HepG2 (cell line): Measurements from ENCODE around the gene MYBPC2. TPM values are rescaled to one million over a fixed set of nuclear protein-coding genes. Genes with fewer than 3 reads are reported as not detected.

Experiments
- BHLHE40 ChIP-seq: IDR thresholded peaks from 2 replicates; pipeline ENCODE4 v1.6.1; 2011; ENCODE audit warnings: low read length, improper control_type of control experiment
- BRCA1 ChIP-seq: sonication (generic); formaldehyde crosslinking; IDR thresholded peaks from 2 replicates; pipeline ENCODE4 v1.4.0; 2020; ENCODE audit warnings: missing genetic modification reagents
- E2F5 ChIP-seq: sonication (generic); formaldehyde crosslinking; conservative IDR thresholded peaks from 2 replicates; pipeline ENCODE4 v1.4.0; 2020; ENCODE audit warnings: missing genetic modification reagents
- EP300 ChIP-seq, 3 experiments: sonication (generic) in 1 of 3; formaldehyde crosslinking in 1 of 3; IDR thresholded peaks; 2 replicates each; pipeline versions ENCODE4 v1.5.1 to v1.6.1; 2011 to 2020; ENCODE audit warnings: low read depth in 2 of 3, low read length in 2 of 3, borderline replicate concordance in 1 of 3, improper control_type of control experiment in 1 of 3, mild to moderate bottlenecking in 1 of 3, missing genetic modification reagents in 1 of 3, moderate library complexity in 1 of 3
- HNRNPH1 ChIP-seq: fragments of 200-400 bp; formaldehyde crosslinking; optimal IDR thresholded peaks from 2 replicates; pipeline ENCODE3; 2017; ENCODE audit warnings: mild to moderate bottlenecking, low read depth, low read length
- HOXD1 ChIP-seq: sonication (generic); formaldehyde crosslinking; IDR thresholded peaks from 2 replicates; pipeline ENCODE4 v1.5.0; 2020; ENCODE audit warnings: missing genetic modification reagents
- KDM4B ChIP-seq: sonication (generic); formaldehyde crosslinking; IDR thresholded peaks from 2 replicates; pipeline ENCODE4 v1.4.0; 2020; ENCODE audit warnings: missing genetic modification reagents
- KDM5B ChIP-seq: sonication (generic); formaldehyde crosslinking; IDR thresholded peaks from 2 replicates; pipeline ENCODE4 v1.4.0; 2020; ENCODE audit warnings: missing genetic modification reagents, mild to moderate bottlenecking, borderline replicate concordance
- KLF16 ChIP-seq, 2 experiments: sonication (generic) in 1 of 2; formaldehyde crosslinking in 1 of 2; IDR thresholded peaks; 2 replicates each; pipeline versions ENCODE4 v1.6.1 to v1.8.0; 2016 to 2023; ENCODE audit warnings: missing genetic modification reagents in 2 of 2, missing compliant biosample characterization in 1 of 2
- KMT2B ChIP-seq: IDR thresholded peaks from 2 replicates; pipeline ENCODE4 v1.6.1; 2016; ENCODE audit warnings: missing genetic modification reagents, missing compliant biosample characterization
- MAFG ChIP-seq: sonication (generic); formaldehyde crosslinking; IDR thresholded peaks from 2 replicates; pipeline ENCODE4 v1.5.1; 2020; ENCODE audit warnings: mild to moderate bottlenecking, missing genetic modification reagents
- NFYC ChIP-seq: IDR thresholded peaks from 2 replicates; pipeline ENCODE4 v1.6.1; 2016; ENCODE audit warnings: missing genetic modification reagents, missing compliant biosample characterization
- RBAK ChIP-seq: sonication (generic); formaldehyde crosslinking; IDR thresholded peaks from 2 replicates; pipeline ENCODE4 v1.5.1; 2020; ENCODE audit warnings: mild to moderate bottlenecking, missing genetic modification reagents
- TAF15 ChIP-seq: fragments of 200-400 bp; formaldehyde crosslinking; IDR thresholded peaks from one replicate; pipeline ENCODE4 v1.6.1; 2018; ENCODE audit warnings: mild to moderate bottlenecking, low read depth, low read length; ENCODE audit not compliant: poor library complexity, severe bottlenecking
- TBX2 ChIP-seq: sonication (generic); formaldehyde crosslinking; IDR thresholded peaks from 2 replicates; pipeline ENCODE4 v1.5.0; 2020; ENCODE audit warnings: missing genetic modification reagents, mild to moderate bottlenecking, borderline replicate concordance
- ZBTB21 ChIP-seq: sonication (generic); formaldehyde crosslinking; IDR thresholded peaks from 2 replicates; pipeline ENCODE4 v1.4.0; 2020; ENCODE audit warnings: missing genetic modification reagents
- ZMAT3 ChIP-seq: sonication (generic); formaldehyde crosslinking; conservative IDR thresholded peaks from 2 replicates; pipeline ENCODE4 v1.7.0; 2021; ENCODE audit warnings: missing genetic modification reagents
- ZNF207 ChIP-seq: fragments of 450-650 bp; IDR thresholded peaks from 2 replicates; pipeline ENCODE4 v1.6.1; 2016; ENCODE audit warnings: antibody characterized with exemption, borderline replicate concordance
- ZNF451 ChIP-seq: sonication (generic); formaldehyde crosslinking; IDR thresholded peaks from 2 replicates; pipeline ENCODE4 v1.5.0; 2020; ENCODE audit warnings: mild to moderate bottlenecking, missing genetic modification reagents
- ZNF510 ChIP-seq: sonication (generic); formaldehyde crosslinking; IDR thresholded peaks from 2 replicates; pipeline ENCODE4 v1.4.0; 2020; ENCODE audit warnings: low read depth, mild to moderate bottlenecking, missing genetic modification reagents
- ZNF574 ChIP-seq: sonication (generic); formaldehyde crosslinking; IDR thresholded peaks from 2 replicates; pipeline ENCODE4 v1.4.0; 2020; ENCODE audit warnings: missing genetic modification reagents
- ZNF614 ChIP-seq: IDR thresholded peaks from 2 replicates; pipeline ENCODE4 v1.6.1; 2018; ENCODE audit warnings: missing biosample characterization, missing genetic modification reagents, inconsistent platforms, borderline replicate concordance
- ZNF616 ChIP-seq: sonication (generic); formaldehyde crosslinking; IDR thresholded peaks from 2 replicates; pipeline ENCODE4 v1.5.0; 2020; ENCODE audit warnings: low read depth, mild to moderate bottlenecking, missing genetic modification reagents
- ZNF720 ChIP-seq: sonication (generic); formaldehyde crosslinking; IDR thresholded peaks from 2 replicates; pipeline ENCODE4 v1.4.0; 2020; ENCODE audit warnings: missing genetic modification reagents
- ZNF83 ChIP-seq: sonication (generic); formaldehyde crosslinking; IDR thresholded peaks from 2 replicates; pipeline ENCODE4 v1.4.0; 2020; ENCODE audit warnings: missing genetic modification reagents, mild to moderate bottlenecking, borderline replicate concordance
- polyA plus RNA-seq, 8 experiments: library from polyadenylated mRNA; depleted of rRNA in 3 of 8; stranded (reverse) in 7 of 8; unstranded in 1 of 8; fragments of >200 nt; fragmentation: Illumina TruSeq in 4 of 8; extraction: Trizol in 4 of 8; gene quantifications; 2 replicates each; pipeline versions ENCODE4 v1.2.1 to v1.2.3, GENCODE V29; 2011 to 2016; ENCODE audit warnings: low read depth in 4 of 8, missing spikeins in 1 of 8, mixed read lengths in 1 of 8; ENCODE audit not compliant: insufficient read depth in 1 of 8
- total RNA-seq, 5 experiments: library from RNA; depleted of rRNA; stranded (reverse); fragments of >200 nt; fragmentation: Illumina TruSeq; extraction: Trizol; gene quantifications; 2 replicates each; pipeline ENCODE4 v1.2.3, GENCODE V29; 2016; ENCODE audit warnings: low read depth in 1 of 5

Gene MYBPC2
- total and polyA plus RNA-seq, 2 of the 13 experiments (the other 11 are each of a cell fraction or from before 2014, with no cell fraction given) = not detected

GRCh38 chr19:50383852-50384684 lies 48.6 kb upstream of the MYBPC2 start, which contains the start of gene POLD1 (continued):
- peak; percentile 95 for TF ChIP-seq E2F5
- TF ChIP-seq MAFG (CRISPR knock-in tag) = no peak
- no peak for TF ChIP-seq BHLHE40
- TF ChIP-seq ZNF614 = no peak
- TF ChIP-seq NFYC (CRISPR knock-in tag) = no peak
- TF ChIP-seq ZNF207 = no peak
- TF ChIP-seq BRCA1 (CRISPR knock-in tag) = 0 out of 2 replicates have a peak, but pooled peaks have one; percentile 60
- TF ChIP-seq TBX2 (CRISPR knock-in tag) = no peak
- peak; percentile 74; the same call in 1 of the 2 replicates for TF ChIP-seq KDM5B (CRISPR knock-in tag)
- no peak for TF ChIP-seq ZNF720
- no peak for TF ChIP-seq ZNF451 (CRISPR knock-in tag)
- peak in 1 of 2 experiments; percentile 44; a peak in 1 of 4 replicates for TF ChIP-seq KLF16 (CRISPR knock-in tag; IDR thresholded peaks at IDR 0.05)
- TF ChIP-seq HNRNPH1 = peak; percentile 21
- no peak for TF ChIP-seq ZNF616 (CRISPR knock-in tag)
- no peak for TF ChIP-seq RBAK (CRISPR knock-in tag)
- TF ChIP-seq KDM4B (CRISPR knock-in tag) = no peak
- peak; percentile 87 for TF ChIP-seq TAF15
- 0 out of 2 replicates have a peak, but pooled peaks have one; percentile 37 for TF ChIP-seq KMT2B (CRISPR knock-in tag)
- TF ChIP-seq EP300 (IDR thresholded peaks at IDR 0.05; ENCODE audit: low read depth in 2 of 2, low read length in 2 of 2) = no peak
- TF ChIP-seq EP300 (CRISPR knock-in tag; IDR thresholded peaks at IDR 0.05; ENCODE audit: borderline replicate concordance) = no peak
- TF ChIP-seq ZNF83 (CRISPR knock-in tag) = 0 out of 2 replicates have a peak, but pooled peaks have one; percentile 29
- TF ChIP-seq ZMAT3 (CRISPR knock-in tag) = peak; percentile 51; the same call in 1 of the 2 replicates
- TF ChIP-seq ZNF510 = peak; percentile 72; the same call in 1 of the 2 replicates
- TF ChIP-seq ZBTB21 = no peak
- TF ChIP-seq ZNF574 = peak; percentile 71
- 0 out of 2 replicates have a peak, but pooled peaks have one; percentile 31 for TF ChIP-seq HOXD1 (CRISPR knock-in tag)
